Measurements from ENCODE around the gene RTN4R. TPM values are rescaled to one million over a fixed set of nuclear protein-coding genes. Genes with fewer than 3 reads are reported as not detected.
"Not testable (repeated sequence)": the region's sequence is repeated elsewhere in the genome, so short reads cannot be mapped to it uniquely, and the experiment has no call there.

Gene RTN4R
- polyA plus RNA-seq, 4 donors, result 5.0 to 9.0 (median 6.1) TPM

- DNase-seq (ENCODE audit: low read depth in 4 of 4, low spot score in 3 of 4), result no peak
Observed at GRCh38 chr22:20290045-20290392, 21.9 kb upstream of the RTN4R start.

- not testable (repeated sequence) for DNase-seq (ENCODE audit: low read depth in 4 of 4, low spot score in 3 of 4)
Observed at GRCh38 chr22:20289182-20290044, 21.3 kb upstream of the RTN4R start.

- DNase-seq (ENCODE audit: low read depth in 4 of 4, low spot score in 3 of 4), result not testable (repeated sequence)
Observed at GRCh38 chr22:20286784-20287423, 18.8 kb upstream of the RTN4R start.

DNA sequence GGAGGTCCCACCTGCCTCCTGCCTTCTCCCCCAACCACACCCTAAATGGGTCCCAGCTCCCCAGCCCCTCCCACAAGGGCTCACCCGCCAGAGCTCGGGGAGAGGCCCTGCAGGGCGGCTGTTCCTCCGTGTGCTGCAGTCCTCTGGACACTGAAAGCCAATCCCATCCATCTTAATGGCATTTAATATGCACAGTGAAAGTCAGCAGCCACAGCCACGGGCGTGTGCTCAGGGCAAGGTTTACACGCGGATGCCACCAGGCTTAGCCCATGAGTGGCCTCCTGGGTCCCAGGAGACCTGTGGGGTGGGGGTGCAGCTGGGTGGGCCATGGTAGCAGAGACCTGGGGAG is 18.2 kb upstream of the RTN4R start:
- not testable (repeated sequence) for DNase-seq (ENCODE audit: low read depth in 4 of 4, low spot score in 3 of 4)

GRCh38 chr22:20285473-20286311 is 17.6 kb upstream of the RTN4R start:
- not testable (repeated sequence) for DNase-seq (ENCODE audit: low read depth in 4 of 4, low spot score in 3 of 4)

GRCh38 chr22:20284471-20285086 is 16.5 kb upstream of the RTN4R start:
- DNase-seq (ENCODE audit: low read depth in 4 of 4, low spot score in 3 of 4), result no peak

DNA sequence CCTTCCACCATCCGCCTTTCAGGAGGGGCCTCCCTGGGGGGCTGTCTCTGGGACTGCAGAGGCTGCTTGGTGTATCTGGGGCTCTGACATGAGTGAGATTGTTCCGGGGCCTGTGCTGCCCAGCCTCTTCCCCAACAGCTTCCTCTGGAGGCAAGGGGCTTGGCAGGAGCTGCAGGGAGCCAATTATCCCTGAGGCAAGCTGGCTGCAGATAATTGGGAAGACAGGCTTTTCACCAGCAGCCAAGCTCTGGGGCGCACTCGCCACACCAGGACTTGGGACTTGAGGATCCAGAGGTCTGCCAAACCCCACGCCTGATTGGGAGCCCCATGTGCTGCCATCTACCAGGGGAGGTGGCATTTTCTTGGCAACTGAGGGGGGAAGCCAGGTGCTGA is 15.6 kb upstream of the RTN4R start:
- no peak for DNase-seq (ENCODE audit: low read depth in 4 of 4, low spot score in 3 of 4)

DNA sequence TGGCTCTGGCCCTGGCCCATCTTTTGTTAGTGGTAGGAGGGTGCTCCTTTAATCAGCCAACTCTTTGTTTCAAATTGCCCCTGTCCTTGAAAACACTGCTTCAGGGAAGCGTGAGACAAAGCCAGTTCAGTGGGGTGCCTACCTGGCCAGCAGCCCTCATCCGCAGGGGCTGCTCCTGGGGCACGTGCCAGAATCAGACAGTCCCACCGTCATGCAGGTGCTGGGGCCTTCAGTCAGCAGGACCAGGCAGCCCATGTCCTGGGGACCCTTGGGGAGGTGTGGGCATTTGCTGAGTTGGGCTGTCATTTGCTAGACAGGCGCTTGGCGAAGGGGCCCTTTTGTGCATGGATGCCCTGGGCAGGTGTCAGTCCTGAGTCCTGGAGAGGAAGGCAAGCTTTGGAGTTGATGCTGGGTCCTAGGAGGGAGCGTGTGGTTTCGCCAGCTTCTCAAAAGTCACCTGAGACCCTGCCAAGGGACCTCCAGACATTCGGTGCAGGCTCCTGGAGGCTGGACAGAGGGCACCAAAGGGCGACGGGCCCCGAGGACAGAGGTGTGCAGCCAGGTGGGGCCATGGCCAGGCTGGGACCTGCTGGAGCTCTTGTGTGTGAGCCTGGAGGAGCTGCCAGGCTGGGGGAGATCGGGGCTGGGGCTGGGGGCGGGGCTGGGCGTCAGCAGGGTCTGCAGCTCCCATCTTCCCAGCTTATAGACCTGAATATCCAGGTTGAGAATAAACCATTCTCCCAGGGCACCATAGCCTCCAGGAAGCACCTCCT is 15.0 kb upstream of the RTN4R start:
- no peak for DNase-seq (ENCODE audit: low read depth in 4 of 4, low spot score in 3 of 4)

GRCh38 chr22:20281891-20282290 is 13.8 kb upstream of the RTN4R start:
- DNase-seq (ENCODE audit: low read depth in 4 of 4, low spot score in 3 of 4), result no peak

GRCh38 chr22:20281473-20281872 is 13.4 kb upstream of the RTN4R start:
- DNase-seq (ENCODE audit: low read depth in 4 of 4, low spot score in 3 of 4), result not testable (repeated sequence)

DNA sequence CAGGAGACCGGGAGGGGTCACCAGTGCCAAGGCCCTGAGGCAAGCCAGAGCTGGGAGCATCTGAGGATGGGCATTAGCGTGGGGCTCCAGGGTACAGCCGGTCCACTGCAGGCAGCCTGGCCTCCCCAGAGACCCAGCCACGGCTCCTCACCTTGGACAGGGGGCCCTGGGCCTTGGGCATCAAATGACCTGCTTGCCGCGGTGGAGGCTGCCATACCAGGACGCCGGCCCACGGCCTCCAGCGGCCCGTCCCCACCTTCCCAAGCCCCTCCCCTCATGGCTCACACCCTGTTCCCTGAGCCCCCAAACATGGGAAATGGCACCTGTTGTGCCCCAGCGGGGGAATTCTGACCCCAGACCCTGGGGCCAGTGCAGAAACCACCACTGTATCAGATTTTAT is 12.7 kb upstream of the RTN4R start:
- DNase-seq (ENCODE audit: low read depth in 4 of 4, low spot score in 3 of 4), result no peak

DNA sequence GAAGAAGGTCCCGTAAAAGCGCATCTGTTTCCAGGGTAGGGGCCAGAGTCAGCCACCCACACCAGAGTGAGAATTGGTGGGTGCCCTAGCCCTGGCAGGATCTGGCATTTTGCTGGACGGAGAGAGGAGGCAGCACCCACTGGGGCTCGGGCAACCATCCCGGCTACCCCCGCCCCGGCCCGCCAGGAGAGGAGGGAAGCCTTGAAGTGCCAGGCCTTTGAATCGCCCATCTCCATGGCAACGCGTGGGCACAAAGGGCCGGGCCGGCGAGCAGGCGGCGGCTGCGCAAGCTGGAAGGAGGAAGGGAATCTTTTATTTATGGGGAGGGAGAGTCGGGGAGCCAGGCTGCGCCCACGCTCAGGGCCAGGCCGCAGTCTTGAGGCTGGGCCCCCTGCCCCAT is 12.0 kb upstream of the RTN4R start:
- DNase-seq (ENCODE audit: low read depth in 4 of 4, low spot score in 3 of 4), result not testable (repeated sequence)

DNA sequence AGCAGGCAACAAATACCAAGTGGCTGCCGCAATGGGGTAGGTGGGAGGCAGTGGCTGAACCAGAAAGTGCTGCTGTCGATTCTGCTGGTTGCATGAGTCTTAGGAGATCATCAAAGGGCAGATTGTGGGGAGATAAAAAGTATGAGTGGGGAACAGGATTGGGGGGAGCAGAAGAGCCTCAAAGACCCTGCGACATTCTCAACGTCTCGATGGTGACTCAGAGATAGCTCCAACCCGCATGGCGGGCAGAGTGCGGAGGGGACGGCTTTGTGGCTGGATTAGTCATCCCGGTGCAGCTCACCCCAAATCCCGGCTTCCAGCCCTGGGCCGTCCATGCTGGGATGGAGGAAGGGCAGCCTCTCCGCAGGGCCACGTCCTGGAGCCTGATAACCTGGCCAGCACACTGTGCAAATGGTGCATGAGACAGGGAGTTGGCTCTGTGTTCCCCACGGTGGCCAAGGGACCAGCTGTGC is 11.6 kb upstream of the RTN4R start:
- no peak for DNase-seq (ENCODE audit: low read depth in 4 of 4, low spot score in 3 of 4)

- DNase-seq (ENCODE audit: low read depth in 4 of 4, low spot score in 3 of 4), result not testable (repeated sequence)
Observed at GRCh38 chr22:20278726-20279490, 10.8 kb upstream of the RTN4R start.

DNA sequence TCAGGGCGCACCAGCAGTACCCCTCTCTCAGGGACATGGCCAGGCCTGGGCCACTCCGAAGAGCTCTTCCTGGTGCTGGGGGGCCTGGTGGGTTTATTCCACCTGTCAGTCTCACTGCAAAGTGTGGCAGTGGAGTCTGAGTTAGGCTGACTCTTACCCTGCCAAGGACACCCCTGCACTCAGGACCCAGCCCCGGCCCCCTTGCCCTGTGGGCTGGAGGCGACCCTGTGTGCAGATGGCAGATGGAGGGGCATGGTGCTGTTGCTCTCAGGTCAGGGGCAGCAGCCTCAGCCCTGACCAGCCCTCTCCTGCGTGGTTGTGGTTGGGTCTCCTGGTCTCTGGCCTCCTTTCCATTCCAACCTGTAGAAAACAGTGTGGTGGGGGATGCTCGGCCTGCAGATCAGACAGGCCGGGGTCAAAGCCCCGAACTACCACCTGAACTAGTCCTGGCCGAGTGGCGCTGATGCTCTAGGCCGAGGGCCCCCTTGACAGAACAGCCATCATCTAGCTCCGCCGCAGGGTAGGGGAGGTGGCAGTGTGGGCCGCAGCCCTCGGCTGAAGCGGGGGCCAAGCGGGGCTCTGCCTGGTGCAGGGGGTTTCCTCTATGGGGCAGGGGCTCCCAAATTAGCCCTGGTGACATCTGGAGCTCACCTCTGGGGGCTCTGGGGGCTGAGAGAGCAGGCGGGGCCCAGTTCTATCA is 10.0 kb upstream of the RTN4R start:
- not testable (repeated sequence) for DNase-seq (ENCODE audit: low read depth in 4 of 4, low spot score in 3 of 4)

DNA sequence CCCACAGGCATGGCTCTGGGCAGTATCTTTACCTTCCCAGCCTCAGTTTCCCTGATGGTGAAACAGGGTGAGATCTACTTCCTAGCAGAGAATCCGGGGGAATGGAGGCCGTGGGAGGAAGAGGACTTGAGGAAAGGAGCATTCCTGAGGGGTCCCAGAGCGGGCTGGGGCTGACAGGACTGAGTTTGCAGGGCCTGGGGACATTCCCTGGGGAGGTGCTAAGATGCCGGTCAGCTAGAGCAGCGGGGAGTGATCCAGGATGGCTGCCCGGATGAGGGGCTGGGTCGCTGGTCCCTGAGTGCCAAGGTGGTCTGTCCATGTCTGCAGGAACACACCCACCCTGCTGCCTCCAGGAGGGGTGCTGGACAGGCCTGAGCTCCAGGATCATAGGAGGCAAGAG is 8.3 kb upstream of the RTN4R start:
- DNase-seq (ENCODE audit: low read depth in 4 of 4, low spot score in 3 of 4), result no peak

GRCh38 chr22:20275836-20276235 is 7.7 kb upstream of the RTN4R start:
- no peak for DNase-seq (ENCODE audit: low read depth in 4 of 4, low spot score in 3 of 4)

- DNase-seq (ENCODE audit: low read depth in 4 of 4, low spot score in 3 of 4), result not testable (repeated sequence)
Observed at GRCh38 chr22:20275325-20275724, 7.2 kb upstream of the RTN4R start.

- DNase-seq (ENCODE audit: low read depth in 4 of 4, low spot score in 3 of 4), result not testable (repeated sequence)
Observed at GRCh38 chr22:20274374-20274773, 6.3 kb upstream of the RTN4R start.
